Stimulated activated CD4-positive, alpha-beta T cell treated with anti-CD3 and anti-CD28 coated beads, Interleukin-4, amount 100 ng/mL, for 48 hours (primary cell): ENCODE measurements around the gene TMEM168.

ENCODE experiments used
- DNase-seq, 2 donors: peaks; one replicate each; pipeline ENCODE4 v3.0.0-alpha.2; 2020; ENCODE audit warnings: low read depth in 2 of 2

The TMEM168 gene

DNA sequence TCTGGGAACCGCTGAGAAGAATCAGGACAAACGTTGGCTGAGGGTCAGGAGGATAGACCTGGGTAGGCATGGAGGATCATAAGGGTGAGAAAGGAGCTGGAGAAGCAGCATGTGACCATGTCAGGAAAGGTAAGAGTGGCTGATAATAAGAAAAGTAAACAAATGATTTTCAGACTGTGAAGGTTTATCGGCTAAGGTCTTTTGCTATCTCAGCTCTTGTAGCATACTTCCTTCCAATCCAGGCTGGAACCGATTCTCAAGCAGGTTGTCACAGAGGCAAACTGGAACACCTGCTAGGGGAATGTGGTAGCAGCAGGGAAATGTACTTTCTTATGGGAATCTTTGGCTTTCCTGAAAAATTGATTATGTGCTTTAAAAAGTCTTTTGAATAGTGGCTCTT lies 74.7 kb downstream of the TMEM168 start:
- DNase-seq: no peak

- DNase-seq: no peak
These were observed 75.3 kb downstream of the TMEM168 start for GRCh38 chr7:112714917-112715316.
